SH-SY5Y (cell line): ENCODE data around the gene CCDC91.

Experiments used
- GATA2 ChIP-seq: IDR thresholded peaks from 2 replicates; pipeline ENCODE4 v1.6.1; 2011; ENCODE audit warnings: mild to moderate bottlenecking, low read depth, low read length
- GATA3 ChIP-seq: IDR thresholded peaks from 2 replicates; pipeline ENCODE4 v1.6.1; 2011; ENCODE audit warnings: low read depth, mild to moderate bottlenecking, low read length, moderate library complexity

Gene CCDC91

GRCh38 chr12:28290262-28290661, 100.0 kb downstream of the CCDC91 start:
- TF ChIP-seq GATA2 (no peak), GATA3 (no peak)

GRCh38 chr12:28292699-28293098, 102.4 kb downstream of the CCDC91 start:
- no peak for TF ChIP-seq GATA3
- TF ChIP-seq GATA2: no peak

- TF ChIP-seq GATA2: no peak
- no peak for TF ChIP-seq GATA3
These were observed 104.0 kb downstream of the CCDC91 start for GRCh38 chr12:28294300-28294699.

GRCh38 chr12:28296287-28296686, 106.0 kb downstream of the CCDC91 start:
- TF ChIP-seq GATA3 (no peak), GATA2 (no peak)

- no peak for TF ChIP-seq GATA3
- TF ChIP-seq GATA2: no peak
These were observed 112.9 kb downstream of the CCDC91 start for GRCh38 chr12:28303192-28303591.

- TF ChIP-seq GATA2 (no peak), GATA3 (no peak)
These were observed 116.3 kb downstream of the CCDC91 start for GRCh38 chr12:28306535-28306934.

GRCh38 chr12:28308891-28309290, 118.6 kb downstream of the CCDC91 start:
- TF ChIP-seq GATA2 (no peak), GATA3 (no peak)

GRCh38 chr12:28313631-28314030, 123.4 kb downstream of the CCDC91 start:
- TF ChIP-seq GATA2: no peak
- no peak for TF ChIP-seq GATA3

GRCh38 chr12:28316049-28316448, 125.8 kb downstream of the CCDC91 start:
- no peak for TF ChIP-seq GATA2
- no peak for TF ChIP-seq GATA3

GRCh38 chr12:28318273-28318672, 128.0 kb downstream of the CCDC91 start:
- TF ChIP-seq GATA3 (no peak), GATA2 (no peak)

- TF ChIP-seq GATA3: no peak
- no peak for TF ChIP-seq GATA2
These were observed 130.1 kb downstream of the CCDC91 start for GRCh38 chr12:28320353-28320752.

- TF ChIP-seq GATA2 (no peak), GATA3 (no peak)
These were observed 137.5 kb downstream of the CCDC91 start for GRCh38 chr12:28327722-28328121.

- TF ChIP-seq GATA2: no peak
- no peak for TF ChIP-seq GATA3
These were observed 138.7 kb downstream of the CCDC91 start for GRCh38 chr12:28328967-28329366.

GRCh38 chr12:28331130-28331529, 140.9 kb downstream of the CCDC91 start:
- TF ChIP-seq GATA3 (no peak), GATA2 (no peak)

- TF ChIP-seq GATA2 (no peak), GATA3 (no peak)
These were observed 150.2 kb downstream of the CCDC91 start for GRCh38 chr12:28340261-28341045.

- TF ChIP-seq GATA2: no peak
These were observed 153.5 kb downstream of the CCDC91 start for GRCh38 chr12:28343713-28344112.

- TF ChIP-seq GATA3 (no peak), GATA2 (no peak)
These were observed 156.3 kb downstream of the CCDC91 start for GRCh38 chr12:28346567-28346966.
